Ramos (cell line): Measurements from ENCODE around the gene STON2.

Source experiments
- in situ Hi-C: fragments of 300-500 bp; cut with MboI; formaldehyde crosslinking; loops from one replicate; pipeline ENCODE4 v1.14.3; 2022; ENCODE audit warnings: low sequenced_read_pairs; ENCODE audit not compliant: unreplicated experiment

STON2 gene

DNA sequence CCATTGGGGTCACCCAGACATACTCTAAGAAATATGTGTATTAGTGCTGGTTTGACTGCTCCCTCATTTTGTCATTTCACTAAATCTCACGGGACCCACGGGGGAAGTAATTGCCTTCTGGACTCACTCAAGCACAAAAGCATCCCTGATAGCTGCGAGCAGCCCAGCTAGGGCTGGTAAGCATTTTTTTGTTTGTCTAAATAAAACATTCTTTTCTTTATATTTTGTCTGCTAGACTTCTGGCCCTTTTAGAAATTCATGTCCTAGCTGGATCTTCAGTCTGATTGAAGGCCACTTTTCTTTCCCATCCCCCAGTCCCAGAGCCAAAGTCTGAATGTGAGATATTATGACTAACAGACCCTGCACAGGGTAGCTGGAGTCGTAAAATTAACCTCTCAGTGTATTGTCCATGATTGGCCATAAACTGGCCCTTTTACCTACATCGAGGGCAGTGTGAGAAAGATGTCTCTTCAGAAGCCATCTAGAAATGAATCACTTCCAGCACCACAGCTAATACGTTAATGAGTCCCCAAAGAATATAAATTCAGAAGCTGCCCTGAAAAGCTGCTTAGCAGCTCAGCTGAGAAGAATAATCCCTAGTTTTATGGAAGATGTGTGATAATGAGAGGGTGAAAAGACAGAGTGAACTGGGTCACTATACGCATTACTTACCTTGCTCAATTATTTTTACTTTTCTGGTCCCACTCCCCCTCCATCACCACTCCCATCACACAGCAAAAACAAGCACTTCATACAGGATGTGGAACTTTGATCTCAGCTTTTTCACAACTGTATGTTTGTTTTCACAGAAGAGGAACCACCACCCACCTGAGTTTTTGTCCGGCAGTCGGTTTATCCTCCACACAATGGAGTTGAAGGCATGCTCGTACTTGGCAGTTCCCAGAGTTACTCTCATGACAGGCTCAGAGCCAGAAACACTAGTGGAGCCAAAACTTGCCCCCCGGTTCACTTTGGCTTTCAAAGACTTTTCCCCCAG, 123.8 kb downstream of the STON2 start:
- in situ Hi-C loops = no loop called here

DNA sequence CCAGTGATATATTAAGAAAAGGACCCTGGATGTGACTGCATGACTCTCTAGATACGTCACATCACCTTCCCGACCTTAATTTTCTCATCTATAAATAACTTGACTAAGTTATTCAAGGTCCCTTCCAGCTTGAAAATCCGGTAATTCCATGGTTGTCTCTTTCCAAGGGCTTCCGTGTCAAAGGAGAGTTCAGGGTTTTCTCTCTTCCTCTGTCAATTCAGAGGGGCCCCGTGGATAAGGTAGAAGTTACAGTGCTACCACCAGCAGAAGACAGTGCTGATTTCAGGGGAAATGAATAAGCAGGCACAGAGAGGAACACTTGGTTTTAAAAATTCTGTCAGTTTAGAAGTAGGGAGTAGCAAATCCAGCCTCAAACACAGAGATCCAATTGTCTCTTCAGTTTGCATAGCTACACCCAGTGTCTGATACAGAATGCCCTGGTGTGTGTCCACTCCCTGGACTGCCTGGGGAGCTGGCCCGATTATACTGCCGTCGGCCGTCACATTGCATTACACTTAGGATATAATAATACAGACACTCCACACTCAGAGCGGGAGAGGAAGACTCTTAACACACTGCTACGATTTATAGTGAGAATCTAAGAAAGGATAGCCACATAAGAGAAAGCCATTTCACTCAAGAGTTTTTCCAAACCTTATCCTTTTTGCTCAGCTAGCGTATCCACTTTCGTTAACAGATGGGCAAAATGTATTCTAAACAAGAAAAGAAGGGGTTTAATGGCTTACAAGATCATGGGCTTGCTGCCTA, 124.6 kb downstream of the STON2 start:
- in situ Hi-C loops = no loop called here

DNA sequence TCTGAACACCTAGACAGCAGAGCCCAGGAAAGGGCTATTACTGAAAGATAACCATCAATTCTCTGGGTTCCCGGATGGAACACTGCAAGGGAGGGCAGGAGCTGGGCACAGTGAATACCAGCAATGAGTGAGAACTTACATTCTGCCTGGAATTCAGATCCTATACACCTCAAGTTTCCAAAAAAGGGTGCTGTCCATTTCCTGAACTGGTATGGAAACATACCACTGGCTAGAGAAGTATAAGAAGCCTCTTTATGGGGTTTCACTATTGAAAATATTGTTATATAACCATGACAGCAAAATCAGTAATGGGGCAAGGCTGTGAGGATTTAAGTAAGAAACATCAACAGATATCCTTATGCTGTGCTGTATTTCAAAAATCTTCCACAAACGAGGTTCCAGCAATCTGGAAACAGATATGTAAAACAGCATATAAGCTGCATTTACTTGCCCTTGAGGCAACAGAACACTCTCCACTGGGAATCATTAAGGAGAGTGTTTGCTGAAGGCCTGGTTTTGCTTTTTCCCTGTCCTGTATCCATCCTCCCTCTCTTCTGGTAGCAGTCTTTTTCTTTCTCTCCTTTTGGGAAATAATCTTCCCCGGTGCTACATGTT, 126.1 kb downstream of the STON2 start:
- in situ Hi-C loops = loop anchor here (5.0 kb wide), 1 partner anchor 178 kb away; no protein-coding TSS in a partner anchor

DNA sequence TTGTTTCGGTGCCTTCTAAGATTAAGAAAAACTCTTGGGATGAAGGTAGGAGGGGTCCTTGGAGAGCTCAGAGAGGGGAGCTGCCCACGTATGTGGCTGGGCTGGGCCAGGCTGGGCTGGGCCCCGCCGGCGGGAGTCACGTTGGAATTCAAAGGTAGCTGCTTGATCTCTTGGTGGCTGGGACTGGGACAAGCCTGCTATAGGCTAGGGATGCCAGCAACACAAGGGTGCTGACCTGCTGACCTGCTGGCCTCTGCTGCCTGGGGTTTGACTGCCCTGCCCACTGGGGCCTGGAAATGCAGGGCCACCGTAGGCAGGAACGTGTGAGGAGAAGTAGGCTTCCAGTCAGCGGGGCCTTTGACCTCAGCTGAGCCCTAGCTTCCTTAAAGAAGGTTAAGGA, 126.6 kb downstream of the STON2 start:
- in situ Hi-C loops = loop anchor here (5.0 kb wide), 1 partner anchor 179 kb away; no protein-coding TSS in a partner anchor

DNA sequence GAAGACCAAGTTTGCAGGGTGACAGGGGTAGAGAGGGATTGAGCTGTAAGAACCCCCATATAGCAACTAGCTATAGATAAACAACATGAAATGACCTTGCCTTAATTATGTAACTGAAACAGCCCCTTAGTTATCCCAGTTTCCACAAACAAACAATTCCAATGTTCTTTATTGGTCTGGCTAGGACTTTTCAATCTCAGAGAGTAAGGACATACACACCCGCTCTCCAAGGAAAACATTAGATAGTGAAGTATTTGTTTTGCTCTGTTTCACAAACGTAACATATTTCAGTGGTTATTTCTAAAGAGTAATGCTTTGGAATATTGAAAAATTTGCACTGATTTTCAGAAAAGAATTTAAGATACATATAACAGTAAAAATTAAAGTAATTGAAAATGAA, 127.8 kb downstream of the STON2 start:
- in situ Hi-C loops = loop anchor here (5.0 kb wide), 1 partner anchor 180 kb away; no protein-coding TSS in a partner anchor

DNA sequence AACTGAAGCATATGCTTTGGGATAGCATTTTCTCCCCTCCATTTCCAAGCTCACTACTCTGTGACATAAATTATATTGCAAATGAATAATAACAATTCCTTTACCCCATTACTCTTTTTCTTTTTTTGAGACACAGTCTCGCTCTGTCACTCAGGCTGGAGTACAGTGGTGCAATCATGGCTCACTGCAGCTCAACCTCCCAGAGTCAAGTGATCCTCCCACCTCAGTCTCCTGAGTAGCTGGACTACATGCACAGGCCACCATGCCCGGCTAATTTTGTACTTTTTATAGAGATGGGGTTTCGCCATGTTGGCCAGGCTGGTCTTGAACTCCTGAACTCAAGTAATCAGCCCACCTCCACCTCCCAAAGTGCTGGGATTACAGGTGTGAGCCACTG, 130.1 kb downstream of the STON2 start:
- in situ Hi-C loops = loop anchor here (5.0 kb wide), 1 partner anchor 182 kb away; no protein-coding TSS in a partner anchor

DNA sequence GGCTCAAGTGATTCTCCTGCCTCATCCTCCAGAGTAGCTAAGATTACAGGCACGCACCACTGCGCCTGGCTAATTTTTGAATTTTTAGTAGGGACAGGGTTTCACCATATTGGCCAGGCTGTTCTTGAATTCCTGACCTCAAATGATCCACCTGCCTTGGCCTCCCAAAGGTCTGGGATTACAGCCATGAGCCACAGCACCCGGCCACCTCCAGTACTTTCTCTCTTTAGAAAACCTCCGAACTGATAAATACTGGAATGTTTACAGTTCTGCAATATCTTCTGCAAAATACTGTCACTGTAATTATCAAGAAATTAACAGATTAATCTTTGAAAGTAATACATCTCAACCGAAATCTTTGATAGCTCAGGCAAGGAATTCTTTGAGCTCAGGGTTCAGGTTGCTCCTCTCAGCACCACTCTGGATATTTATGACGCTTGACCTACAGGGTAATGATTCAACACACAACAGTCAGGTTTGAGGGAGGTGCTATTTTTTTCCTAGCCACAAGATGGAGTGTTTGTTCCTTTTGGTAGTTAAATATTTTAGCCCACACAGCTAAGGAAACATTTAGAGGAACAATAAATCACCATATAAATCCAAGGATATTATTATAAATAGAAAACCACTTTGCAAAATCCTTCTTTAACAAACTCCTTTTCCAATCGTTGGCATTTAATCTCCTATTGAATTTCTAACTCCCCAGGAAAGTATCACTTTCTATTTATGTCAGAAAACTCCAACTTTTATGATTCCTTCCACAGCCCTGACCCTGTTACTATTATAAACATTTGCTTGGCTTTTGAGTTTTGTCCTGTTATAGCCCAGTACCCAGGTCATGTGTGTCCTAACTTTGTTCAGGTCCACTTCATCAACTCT, 130.8 kb downstream of the STON2 start:
- in situ Hi-C loops = no loop called here

DNA sequence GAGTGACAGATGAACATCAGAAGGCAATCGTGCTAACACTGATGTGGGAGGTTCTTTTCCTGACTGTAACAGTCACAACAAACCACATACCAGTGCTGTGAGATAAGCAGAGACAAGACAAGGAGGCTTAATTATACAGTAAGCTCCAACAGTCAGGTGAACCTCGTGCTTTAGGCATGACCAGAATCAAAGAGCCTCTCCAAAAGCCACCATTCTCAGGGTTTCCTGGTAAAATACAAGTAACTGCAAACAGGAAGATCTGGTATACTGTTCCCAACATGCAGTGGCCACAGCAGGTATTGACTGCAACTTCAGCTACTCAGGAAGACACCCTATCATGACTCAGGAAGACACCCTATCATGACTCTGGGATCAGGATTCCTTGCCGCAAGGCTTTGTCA, 132.1 kb downstream of the STON2 start:
- in situ Hi-C loops = no loop called here

DNA sequence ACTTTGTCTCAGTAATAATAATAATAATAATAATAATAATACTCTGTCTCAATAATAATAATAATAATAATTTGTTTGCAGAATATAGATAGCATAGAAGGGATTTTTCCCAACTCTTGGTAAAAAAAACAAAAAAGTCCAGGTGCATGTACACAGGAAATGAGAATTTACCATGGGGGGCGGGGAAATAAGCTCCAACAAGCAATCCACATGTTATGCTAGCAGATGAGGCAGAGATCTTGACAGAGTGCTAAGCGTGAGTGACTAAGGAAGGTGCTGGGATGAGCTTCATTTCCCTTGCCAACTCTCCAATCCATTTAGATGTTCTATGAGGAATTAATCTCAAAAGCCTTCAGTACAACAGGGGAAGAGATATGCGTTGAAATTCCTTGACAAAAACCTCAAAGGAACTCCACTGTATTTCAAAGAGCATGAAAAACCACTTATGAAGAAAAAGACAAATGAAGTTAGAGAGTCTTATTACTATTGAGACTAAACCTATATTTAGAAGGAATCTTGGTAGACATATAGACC, 134.4 kb downstream of the STON2 start:
- in situ Hi-C loops = no loop called here

DNA sequence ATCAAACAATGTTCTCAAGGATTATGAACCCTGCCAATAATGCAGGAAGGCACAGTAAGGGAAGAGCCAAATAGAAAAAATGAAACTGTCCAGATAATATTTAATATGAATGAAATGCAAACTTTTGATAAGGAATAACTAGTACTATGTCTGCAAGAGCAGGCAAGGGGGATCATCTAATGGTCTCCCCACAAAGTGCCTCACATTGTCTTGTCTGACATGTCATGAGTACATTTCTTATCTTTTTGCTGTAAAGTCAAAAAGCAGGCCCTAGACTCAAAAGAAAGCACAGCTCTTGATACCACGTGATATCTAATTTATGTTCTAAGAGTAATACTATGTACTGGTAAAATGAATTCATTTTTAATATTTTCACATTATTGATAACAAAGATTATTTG, 135.5 kb downstream of the STON2 start:
- in situ Hi-C loops = no loop called here

DNA sequence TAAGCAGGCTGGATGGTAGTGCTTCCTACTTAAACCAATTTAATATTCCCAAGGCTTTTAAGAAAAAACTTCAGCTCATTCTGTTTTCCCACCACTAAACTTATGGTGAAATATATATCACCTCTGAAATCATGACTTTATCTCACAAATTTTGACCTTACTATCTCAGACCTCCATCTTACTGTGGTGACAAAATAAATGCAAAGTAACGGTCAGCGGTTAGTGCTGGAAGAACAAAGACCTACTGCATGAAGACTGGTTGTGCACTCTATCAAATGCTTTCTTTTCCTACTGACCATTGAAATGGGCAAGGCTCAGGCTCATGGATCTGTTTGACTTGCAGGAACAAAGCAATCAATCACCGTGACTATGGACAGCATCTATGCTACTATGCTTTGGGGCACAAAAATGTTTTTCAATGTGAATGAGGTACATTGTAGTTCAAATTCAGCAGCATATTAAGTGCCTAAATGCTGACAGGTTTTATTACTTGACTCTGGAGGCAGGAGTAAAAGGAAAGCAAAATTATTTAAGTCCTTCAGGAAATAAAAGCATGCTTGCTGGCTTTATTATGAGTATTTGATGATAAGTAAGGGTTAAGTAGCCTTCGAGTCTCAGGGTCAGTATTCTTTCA, 136.2 kb downstream of the STON2 start:
- in situ Hi-C loops = no loop called here

DNA sequence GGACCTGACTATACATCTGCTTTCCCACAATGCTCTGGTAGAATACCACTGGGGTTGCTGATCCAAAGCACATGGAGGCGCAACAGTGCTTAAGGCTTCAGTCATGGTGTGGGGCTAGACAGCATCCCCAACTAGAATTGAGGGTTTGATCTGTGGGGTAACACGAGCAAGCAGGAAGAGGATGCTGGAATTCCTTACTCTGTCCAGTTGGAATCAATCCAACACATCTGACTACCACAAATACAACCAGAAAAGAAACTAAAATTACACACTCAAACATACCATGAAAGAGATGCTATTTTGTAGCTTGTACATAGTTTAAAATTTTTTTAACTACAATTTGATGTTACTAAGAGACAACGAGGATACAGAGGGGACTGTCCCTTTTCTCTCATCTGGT, 138.9 kb downstream of the STON2 start:
- in situ Hi-C loops = no loop called here

DNA sequence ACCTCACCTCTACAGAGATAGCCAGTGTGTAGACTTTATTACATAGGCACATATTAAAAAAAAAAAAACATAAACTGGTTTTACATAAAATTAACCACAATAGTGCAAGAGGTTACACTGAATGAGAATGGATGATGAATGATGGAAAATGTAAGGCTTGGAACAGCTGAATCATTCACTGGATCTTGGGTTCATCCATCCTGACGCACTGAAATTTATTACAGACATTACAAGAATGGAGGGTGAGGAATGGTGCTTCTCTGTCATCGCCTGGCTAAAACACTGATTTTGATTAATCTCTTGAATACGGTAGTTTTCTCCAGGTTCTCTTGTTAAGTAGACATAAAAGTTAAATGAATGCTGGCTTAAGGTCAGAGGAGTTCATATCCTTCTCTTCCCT, 139.4 kb downstream of the STON2 start:
- in situ Hi-C loops = no loop called here

DNA sequence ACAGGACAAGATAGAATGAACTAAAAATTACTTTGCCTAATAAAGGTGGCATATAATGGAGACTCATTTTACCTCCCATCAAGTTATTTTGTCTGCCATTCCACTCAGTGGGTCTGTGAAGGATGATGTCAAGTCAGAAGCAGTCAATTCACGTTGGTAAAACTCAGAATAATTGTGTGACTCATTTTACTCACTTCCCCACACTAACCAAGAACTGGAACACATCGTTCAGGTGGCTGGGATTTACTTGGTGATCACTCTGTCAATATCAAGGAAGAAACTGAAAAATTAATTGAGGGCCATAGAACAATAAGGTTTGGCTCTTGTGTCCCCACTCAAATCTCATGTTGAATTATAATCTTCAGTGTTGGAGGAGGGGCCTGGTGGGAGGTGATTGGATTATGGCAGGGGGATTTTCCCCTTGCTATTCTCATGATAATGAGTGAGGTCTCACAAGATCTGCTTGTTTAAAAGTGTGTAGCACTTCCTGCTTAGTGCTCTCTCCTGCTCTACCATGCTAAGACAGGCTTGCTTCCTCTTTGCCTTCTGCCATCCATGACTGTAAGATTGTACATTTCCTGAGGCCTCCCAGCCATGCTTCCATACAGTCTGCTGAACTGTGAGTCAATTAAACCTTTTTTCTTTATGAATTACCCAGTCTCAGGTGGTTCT, 143.7 kb downstream of the STON2 start:
- in situ Hi-C loops = no loop called here

DNA sequence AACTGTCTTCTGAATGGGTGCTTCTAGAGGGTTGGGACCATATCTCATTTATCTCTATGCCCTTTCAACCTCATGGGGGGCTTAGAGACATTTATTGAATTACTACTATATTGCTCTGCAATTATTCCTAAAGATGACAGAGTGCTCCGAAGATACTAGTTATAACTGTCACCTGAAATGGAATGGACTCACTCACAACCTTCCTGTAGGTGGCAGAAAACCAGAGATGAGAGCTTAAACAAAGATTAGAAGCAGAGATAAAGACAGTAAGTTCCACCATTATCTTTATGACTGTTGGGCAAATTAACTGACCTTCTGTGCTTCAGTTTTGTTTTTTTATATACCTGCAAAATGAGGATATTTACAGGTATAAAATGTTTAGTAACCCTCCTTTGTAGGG, 147.8 kb downstream of the STON2 start:
- in situ Hi-C loops = no loop called here

DNA sequence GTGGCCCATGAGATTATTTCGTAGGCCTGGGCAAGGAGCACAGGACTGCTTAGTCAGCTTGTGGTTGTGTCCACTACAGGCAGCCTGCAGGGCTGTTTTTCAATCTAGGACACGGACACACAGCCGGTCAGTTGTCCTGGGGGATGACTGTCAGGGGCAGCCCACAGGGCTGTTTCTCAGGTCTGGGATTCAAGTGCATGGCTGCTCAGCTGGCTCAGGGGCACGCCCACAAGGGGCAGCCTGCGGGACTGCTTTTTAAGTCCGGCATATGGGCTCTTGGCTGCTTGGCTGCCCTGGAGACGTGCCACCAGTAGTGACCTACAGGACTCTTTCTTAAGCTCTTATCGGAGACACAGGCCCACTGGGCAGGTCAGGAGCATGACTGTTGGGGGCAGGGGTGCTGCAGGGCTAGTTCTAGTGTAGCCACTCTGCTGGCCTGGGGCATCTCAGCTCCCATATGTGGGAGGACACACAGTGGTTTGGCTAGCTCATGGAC, 152.8 kb downstream of the STON2 start:
- in situ Hi-C loops = no loop called here

DNA sequence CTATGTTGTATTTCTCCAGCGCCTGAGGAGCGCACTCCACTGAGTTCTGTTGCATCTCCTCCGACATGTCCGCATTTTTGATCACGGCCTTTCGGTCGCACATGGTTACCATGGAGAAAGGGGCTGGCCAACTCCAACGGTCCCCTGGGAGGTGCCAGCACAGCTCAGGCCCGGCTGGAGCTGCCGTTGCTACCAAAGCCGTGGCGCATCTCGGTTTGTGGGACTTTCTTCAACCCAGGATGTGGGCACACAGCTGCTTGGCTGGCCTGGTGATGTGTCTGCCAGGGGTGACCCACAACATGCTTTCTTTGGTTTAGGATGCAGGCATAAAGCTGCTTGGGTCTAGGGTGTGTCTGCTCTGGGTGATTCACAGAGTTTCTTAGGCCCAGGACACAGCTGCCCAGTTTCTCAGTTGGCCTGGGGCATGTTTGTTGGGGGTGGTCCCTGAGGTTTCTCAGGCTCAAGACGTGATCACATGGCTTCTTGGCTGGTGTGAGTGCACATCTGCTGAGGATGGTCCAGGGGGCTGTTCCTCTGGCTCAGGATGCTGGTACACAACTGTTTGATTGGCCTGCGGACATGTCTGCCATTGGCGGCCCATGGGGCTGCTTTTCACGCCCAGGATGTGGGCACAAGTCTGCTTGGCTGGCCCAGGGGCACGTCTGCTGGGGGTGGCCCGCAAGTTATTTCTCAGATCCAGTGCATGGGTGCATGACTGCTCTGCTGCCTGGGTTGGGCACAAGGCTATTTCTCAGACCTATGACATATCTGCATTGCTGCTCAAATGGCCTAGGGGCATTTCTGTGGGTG, 153.5 kb downstream of the STON2 start:
- in situ Hi-C loops = no loop called here
